GM18498 (cell line): ENCODE measurements around the gene NRARP.

Experiments
- ATAC-seq: cut with Tn5 transposase; IDR thresholded peaks from one replicate; pipeline ENCODE4 v1.9.1; 2021; ENCODE audit warnings: mild to moderate bottlenecking, moderate library complexity; ENCODE audit not compliant: unreplicated experiment

Gene NRARP

GRCh38 chr9:137311986-137312851, 10.1 kb upstream of the NRARP start:
- ATAC-seq, result no peak

GRCh38 chr9:137311171-137311985, 9.3 kb upstream of the NRARP start:
- no peak for ATAC-seq

- ATAC-seq, result no peak
Measured at GRCh38 chr9:137310189-137311052, 8.3 kb upstream of the NRARP start.

GRCh38 chr9:137309368-137310188, 7.5 kb upstream of the NRARP start:
- ATAC-seq, result no peak

GRCh38 chr9:137308057-137308619, 6.1 kb upstream of the NRARP start:
- ATAC-seq, result no peak

GRCh38 chr9:137307255-137308056, 5.4 kb upstream of the NRARP start:
- no peak for ATAC-seq

GRCh38 chr9:137306850-137307254, 4.8 kb upstream of the NRARP start:
- ATAC-seq, result no peak

- no peak for ATAC-seq
Measured at GRCh38 chr9:137306066-137306849, 4.2 kb upstream of the NRARP start.

GRCh38 chr9:137305798-137306065, 3.7 kb upstream of the NRARP start:
- no peak for ATAC-seq

GRCh38 chr9:137305060-137305797, 3.2 kb upstream of the NRARP start:
- ATAC-seq, result no peak

GRCh38 chr9:137304383-137305059, 2.5 kb upstream of the NRARP start:
- no peak for ATAC-seq

- no peak for ATAC-seq
Measured at GRCh38 chr9:137303893-137304382, 1.9 kb upstream of the NRARP start.

- no peak for ATAC-seq
Measured at GRCh38 chr9:137303151-137303892, 1.3 kb upstream of the NRARP start.

GRCh38 chr9:137302449-137303150, 529 bp upstream of the NRARP start:
- peak; percentile 39 for ATAC-seq

- ATAC-seq, result peak; percentile 4
Measured at GRCh38 chr9:137301081-137301947, 757 bp downstream of the NRARP start.
